ENCODE data around the gene SHISA9. TPM values are rescaled to one million over a fixed set of nuclear protein-coding genes. Genes with fewer than 3 reads are reported as not detected.

The SHISA9 gene
- total RNA-seq, 1 experiment from 2014 or later: not detected

GRCh38 chr16:12902511-12903372 is 1.3 kb downstream of the SHISA9 start:
- intact Hi-C loops (cut with micrococcal nuclease): no loop called here
- no peak overlapping the region for H2AFZ ChIP-seq (ENCODE audit: low read depth, low read length, poor library complexity, severe bottlenecking)
- H3K9ac ChIP-seq (ENCODE audit: low read length): no peak overlapping the region
- ChIA-PET CTCF (no interaction called here), POLR2A (no interaction called here), RAD21 (ENCODE audit: low non-redundant PET in 1 of 2, low total read pairs in 2 of 2, uncharacterized antibody in 2 of 2, unreplicated experiment in 2 of 2) (no interaction called here)
- no peaks in the 10 kb centered on the region for H3K9me2 ChIP-seq (ENCODE audit: insufficient read depth)
- H4K20me1 ChIP-seq (ENCODE audit: insufficient read depth): no peaks in the 10 kb centered on the region
- no peaks in the 10 kb centered on the region for H3K9me3 ChIP-seq (ENCODE audit: control insufficient read depth in 1 of 2, insufficient read depth in 1 of 2, low read depth in 1 of 2, low read length in 2 of 2)
- H3K27ac ChIP-seq (ENCODE audit: low read depth, low read length): no peak overlapping the region
- TF ChIP-seq ZBTB33 (IDR thresholded peaks at IDR 0.05; ENCODE audit: extremely low read depth, insufficient replicate concordance, low read length) (no peak), FOSL1 (IDR thresholded peaks at IDR 0.05; ENCODE audit: low read depth) (no peak), CBX3 (IDR thresholded peaks at IDR 0.05; ENCODE audit: low read depth) (no peak), ZNF274 (IDR thresholded peaks at IDR 0.05; ENCODE audit: low read depth, low read length) (no peak), CEBPB (IDR thresholded peaks at IDR 0.05; ENCODE audit: low read depth) (no peak), SRF (IDR thresholded peaks at IDR 0.05; ENCODE audit: low read depth) (no peak), EZH2phosphoT487 (IDR thresholded peaks at IDR 0.05; ENCODE audit: borderline replicate concordance) (no peak), CTCF (IDR thresholded peaks at IDR 0.05 in 2 of 3, conservative IDR thresholded peaks at IDR 0.05 in 1 of 3; ENCODE audit: borderline replicate concordance in 1 of 3, insufficient read depth in 1 of 3, low read depth in 2 of 3, low read length in 2 of 3) (no peak), JUND (IDR thresholded peaks at IDR 0.05) (no peak), ELF1 (IDR thresholded peaks at IDR 0.05; ENCODE audit: borderline replicate concordance, low read depth) (no peak), RAD21 (IDR thresholded peaks at IDR 0.05; ENCODE audit: low read depth) (no peak), TCF7L2 (IDR thresholded peaks at IDR 0.05; ENCODE audit: borderline replicate concordance, extremely low read depth, insufficient read depth, insufficient read length) (no peak)
- TF ChIP-seq, protein P1, sequence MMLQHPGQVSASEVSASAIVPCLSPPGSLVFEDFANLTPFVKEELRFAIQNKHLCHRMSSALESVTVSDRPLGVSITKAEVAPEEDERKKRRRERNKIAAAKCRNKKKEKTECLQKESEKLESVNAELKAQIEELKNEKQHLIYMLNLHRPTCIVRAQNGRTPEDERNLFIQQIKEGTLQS (IDR thresholded peaks at IDR 0.05): no peak
- TF ChIP-seq, protein P2, sequence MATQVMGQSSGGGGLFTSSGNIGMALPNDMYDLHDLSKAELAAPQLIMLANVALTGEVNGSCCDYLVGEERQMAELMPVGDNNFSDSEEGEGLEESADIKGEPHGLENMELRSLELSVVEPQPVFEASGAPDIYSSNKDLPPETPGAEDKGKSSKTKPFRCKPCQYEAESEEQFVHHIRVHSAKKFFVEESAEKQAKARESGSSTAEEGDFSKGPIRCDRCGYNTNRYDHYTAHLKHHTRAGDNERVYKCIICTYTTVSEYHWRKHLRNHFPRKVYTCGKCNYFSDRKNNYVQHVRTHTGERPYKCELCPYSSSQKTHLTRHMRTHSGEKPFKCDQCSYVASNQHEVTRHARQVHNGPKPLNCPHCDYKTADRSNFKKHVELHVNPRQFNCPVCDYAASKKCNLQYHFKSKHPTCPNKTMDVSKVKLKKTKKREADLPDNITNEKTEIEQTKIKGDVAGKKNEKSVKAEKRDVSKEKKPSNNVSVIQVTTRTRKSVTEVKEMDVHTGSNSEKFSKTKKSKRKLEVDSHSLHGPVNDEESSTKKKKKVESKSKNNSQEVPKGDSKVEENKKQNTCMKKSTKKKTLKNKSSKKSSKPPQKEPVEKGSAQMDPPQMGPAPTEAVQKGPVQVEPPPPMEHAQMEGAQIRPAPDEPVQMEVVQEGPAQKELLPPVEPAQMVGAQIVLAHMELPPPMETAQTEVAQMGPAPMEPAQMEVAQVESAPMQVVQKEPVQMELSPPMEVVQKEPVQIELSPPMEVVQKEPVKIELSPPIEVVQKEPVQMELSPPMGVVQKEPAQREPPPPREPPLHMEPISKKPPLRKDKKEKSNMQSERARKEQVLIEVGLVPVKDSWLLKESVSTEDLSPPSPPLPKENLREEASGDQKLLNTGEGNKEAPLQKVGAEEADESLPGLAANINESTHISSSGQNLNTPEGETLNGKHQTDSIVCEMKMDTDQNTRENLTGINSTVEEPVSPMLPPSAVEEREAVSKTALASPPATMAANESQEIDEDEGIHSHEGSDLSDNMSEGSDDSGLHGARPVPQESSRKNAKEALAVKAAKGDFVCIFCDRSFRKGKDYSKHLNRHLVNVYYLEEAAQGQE (IDR thresholded peaks at IDR 0.05; ENCODE audit: low read depth): no peak
- H3K27me3 ChIP-seq (ENCODE audit: insufficient read depth, low read length): 0 out of 2 replicates have a peak, but pooled peaks cover 7% of the 10 kb centered on the region
- peaks cover 3 to 5% of the 10 kb centered on the region in 2 experiments; a peak in 2 of 4 replicates for H3K4me1 ChIP-seq (ENCODE audit: control insufficient read depth in 1 of 2, insufficient read depth in 2 of 2, low read length in 2 of 2)
- no TSS peak for BruUV-seq (replicated peaks)
- H3K4me2 ChIP-seq (ENCODE audit: low read length): no peak overlapping the region
- no peaks in the 10 kb centered on the region for H3K79me2 ChIP-seq (ENCODE audit: insufficient read depth, low read length)
- DNase-seq (ENCODE audit: low read depth, low spot score): no peak
- H3K36me3 ChIP-seq (ENCODE audit: control insufficient read depth in 1 of 2, insufficient read depth in 2 of 2, low read length in 2 of 2): no peaks in the 10 kb centered on the region
- ATAC-seq: no peak
- H3K4me3 ChIP-seq (replicated peaks in 1 of 2; ENCODE audit: low read depth in 1 of 2, low read length in 2 of 2): no peak overlapping the region
